Activated naive CD4-positive, alpha-beta T cell treated with anti-CD3 and anti-CD28 coated beads, Interleukin-2, amount 50 U/mL, for 24 hours (primary cell): Measurements from ENCODE around the gene CBR4.
"Not testable (repeated sequence)": the region's sequence is repeated elsewhere in the genome, so short reads cannot be mapped to it uniquely, and the experiment has no call there.

Source experiments
- H3K27ac Mint-ChIP-seq: one replicate; pipeline ENCODE4 v1.8.0; 2021; ENCODE audit warnings: mild to moderate bottlenecking, mixed read lengths
- H3K27me3 Mint-ChIP-seq: one replicate; pipeline ENCODE4 v1.8.0; 2021; ENCODE audit warnings: mixed read lengths
- H3K36me3 Mint-ChIP-seq: one replicate; pipeline ENCODE4 v1.8.0; 2021; ENCODE audit warnings: mixed read lengths
- H3K4me1 Mint-ChIP-seq: one replicate; pipeline ENCODE4 v1.8.0; 2021; ENCODE audit warnings: mixed read lengths
- H3K4me3 Mint-ChIP-seq: one replicate; pipeline ENCODE4 v1.8.0; 2021; ENCODE audit warnings: mild to moderate bottlenecking, mixed read lengths
- H3K9me3 Mint-ChIP-seq: one replicate; pipeline ENCODE4 v1.8.0; 2021; ENCODE audit warnings: mixed read lengths

Gene CBR4

DNA sequence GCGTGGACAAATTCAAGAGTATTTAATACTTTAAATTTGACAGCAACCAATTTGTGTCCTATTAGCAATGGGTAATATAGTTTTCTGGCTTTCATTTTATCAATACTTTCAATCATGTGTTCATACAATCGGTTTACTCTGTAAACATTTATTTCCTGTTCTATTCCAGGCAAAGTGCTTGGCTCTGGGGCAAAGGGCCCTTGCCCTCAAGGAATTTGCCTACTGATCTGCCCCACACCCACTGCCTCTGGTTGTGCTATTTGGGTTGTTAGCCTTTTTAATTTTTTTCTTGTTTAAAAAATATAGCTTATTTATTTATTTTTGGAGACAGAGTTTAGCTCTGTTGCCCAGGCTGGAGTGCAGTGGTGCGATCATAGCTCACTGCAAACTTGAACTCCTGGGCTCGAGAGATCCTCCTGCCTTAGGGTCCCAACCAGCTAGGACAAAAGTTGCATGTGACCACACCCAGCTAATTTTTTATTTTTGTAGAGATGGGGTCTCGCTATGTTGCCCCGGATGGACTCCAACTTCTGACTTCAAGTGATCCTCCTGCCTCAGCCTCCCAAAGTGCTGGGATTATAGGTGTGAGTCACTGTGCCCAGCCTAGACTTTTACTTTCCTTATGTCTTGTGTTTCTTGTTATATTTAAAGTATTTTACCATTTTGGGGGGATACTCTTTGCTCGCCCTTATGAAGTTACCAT lies 30.7 kb upstream of the CBR4 start:
- H3K27ac Mint-ChIP-seq: no peak overlapping the region
- H3K27me3 Mint-ChIP-seq: no peaks in the 10 kb centered on the region
- no peaks in the 10 kb centered on the region for H3K36me3 Mint-ChIP-seq
- no peaks in the 10 kb centered on the region for H3K9me3 Mint-ChIP-seq
- no peak overlapping the region for H3K4me3 Mint-ChIP-seq
- no peaks in the 10 kb centered on the region for H3K4me1 Mint-ChIP-seq

DNA sequence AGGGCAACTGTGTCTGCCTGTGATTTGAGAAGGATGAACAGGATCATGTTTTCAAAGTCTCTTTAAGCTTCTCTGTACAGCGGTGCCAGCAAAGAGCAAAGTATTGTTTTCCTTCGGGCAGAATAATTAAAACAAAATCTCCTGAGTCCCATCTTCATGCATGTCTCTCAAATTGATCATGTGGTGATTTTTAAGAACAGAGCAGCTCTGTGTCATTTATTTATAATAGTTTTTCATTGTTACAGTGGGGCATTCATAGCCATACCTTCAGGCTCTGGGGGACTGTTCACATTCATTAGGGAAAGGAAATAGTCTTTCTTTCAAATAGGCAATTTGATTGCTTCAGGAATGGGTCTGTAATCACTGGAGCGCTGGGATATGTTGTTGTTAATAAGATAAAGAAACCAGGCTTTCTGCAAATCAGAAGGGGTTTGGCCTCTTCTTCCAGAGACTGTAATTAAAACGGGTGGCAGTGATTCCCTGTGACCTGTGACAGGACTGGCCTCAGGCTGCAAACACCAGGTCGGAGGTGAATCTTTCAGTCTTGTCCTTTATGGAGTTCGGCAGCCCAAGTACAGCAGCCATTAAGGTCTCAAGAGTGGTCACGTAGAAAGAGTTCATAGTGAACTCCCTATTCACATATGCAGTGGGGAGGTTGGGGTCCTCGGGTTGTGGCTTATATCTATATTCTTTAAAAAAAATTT lies 29.3 kb upstream of the CBR4 start:
- Mint-ChIP-seq H3K27me3 (no peaks in the 10 kb centered on the region), H3K36me3 (no peaks in the 10 kb centered on the region), H3K9me3 (no peaks in the 10 kb centered on the region), H3K4me1 (no peaks in the 10 kb centered on the region), H3K4me3 (no peak overlapping the region), H3K27ac (no peak overlapping the region)

GRCh38 chr4:169037506-169037905 lies 27.5 kb upstream of the CBR4 start:
- Mint-ChIP-seq H3K4me1 (no peaks in the 10 kb centered on the region), H3K36me3 (no peaks in the 10 kb centered on the region), H3K4me3 (no peak overlapping the region)

DNA sequence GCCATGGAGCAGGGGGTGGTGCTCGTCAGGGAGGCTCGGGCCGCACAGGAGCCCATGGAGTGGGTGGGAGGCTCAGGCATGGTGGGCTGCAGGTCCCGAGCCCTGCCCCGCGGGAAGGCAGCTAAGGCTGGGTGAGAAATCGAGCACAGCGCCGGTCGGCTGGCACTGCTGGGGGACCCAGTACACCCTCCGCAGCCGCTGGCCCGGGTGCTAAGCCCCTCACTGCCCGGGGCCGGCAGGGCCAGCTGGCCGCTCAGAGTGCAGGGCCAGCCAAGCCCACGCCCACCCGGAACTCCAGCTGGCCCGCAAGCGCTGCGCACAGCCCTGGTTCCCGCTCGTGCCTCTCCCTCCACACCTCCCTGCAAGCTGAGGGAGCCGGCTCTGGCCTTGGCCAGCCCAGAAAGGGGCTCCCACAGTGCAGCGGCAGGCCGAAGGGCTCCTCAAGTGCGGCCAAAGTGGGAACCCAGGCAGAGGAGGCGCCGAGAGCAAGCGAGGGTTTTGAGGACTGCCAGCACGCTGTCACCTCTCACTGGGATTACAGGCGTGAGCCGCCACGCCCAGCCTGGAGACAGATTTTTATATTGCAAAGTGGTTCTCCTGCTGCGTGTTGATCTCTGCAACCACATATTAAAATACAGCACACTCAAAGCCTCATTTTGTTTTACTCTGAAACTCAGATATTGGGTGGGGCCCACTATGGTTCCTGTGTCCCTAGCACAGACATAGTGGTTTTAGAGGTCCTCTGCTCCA lies 26.0 kb upstream of the CBR4 start:
- H3K9me3 Mint-ChIP-seq, H3K27me3 Mint-ChIP-seq, H3K27ac Mint-ChIP-seq, H3K36me3 Mint-ChIP-seq, H3K4me1 Mint-ChIP-seq, H3K4me3 Mint-ChIP-seq: not testable (repeated sequence)

More at GRCh38 chr4:169037506-169037905, 27.5 kb upstream of the CBR4 start:
- H3K9me3 Mint-ChIP-seq: no peaks in the 10 kb centered on the region
- H3K27ac Mint-ChIP-seq: no peak overlapping the region
- no peaks in the 10 kb centered on the region for H3K27me3 Mint-ChIP-seq

DNA sequence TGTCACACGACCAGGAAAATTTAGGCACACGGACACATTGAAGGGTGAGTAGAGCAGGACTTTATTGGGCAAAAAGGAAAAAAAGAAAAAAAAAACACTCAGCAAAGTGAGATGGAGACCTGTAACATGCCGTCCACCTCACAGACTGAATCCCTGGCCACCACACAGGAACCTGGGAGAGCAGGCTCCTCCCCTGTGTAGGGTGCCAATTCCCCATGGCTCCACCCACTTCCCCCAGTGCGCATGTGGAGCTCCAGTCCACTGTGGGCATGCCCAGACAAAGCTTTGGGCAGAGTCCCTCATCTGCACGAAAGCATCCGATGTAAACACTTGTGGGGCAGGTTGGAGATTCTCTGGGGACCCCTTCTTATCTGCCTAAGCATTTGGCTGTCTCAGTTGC lies 23.6 kb upstream of the CBR4 start:
- no peaks in the 10 kb centered on the region for H3K36me3 Mint-ChIP-seq
- H3K9me3 Mint-ChIP-seq: no peaks in the 10 kb centered on the region
- H3K27ac Mint-ChIP-seq: no peak overlapping the region
- H3K4me3 Mint-ChIP-seq: no peak overlapping the region
- H3K4me1 Mint-ChIP-seq: no peaks in the 10 kb centered on the region
- peaks cover 3% of the 10 kb centered on the region for H3K27me3 Mint-ChIP-seq

GRCh38 chr4:169032883-169033645 lies 23.0 kb upstream of the CBR4 start:
- H3K9me3 Mint-ChIP-seq: no peaks in the 10 kb centered on the region
- H3K27ac Mint-ChIP-seq: no peak overlapping the region
- H3K4me1 Mint-ChIP-seq: no peaks in the 10 kb centered on the region
- peaks cover 3% of the 10 kb centered on the region for H3K27me3 Mint-ChIP-seq
- H3K4me3 Mint-ChIP-seq: no peak overlapping the region
- H3K36me3 Mint-ChIP-seq: no peaks in the 10 kb centered on the region

DNA sequence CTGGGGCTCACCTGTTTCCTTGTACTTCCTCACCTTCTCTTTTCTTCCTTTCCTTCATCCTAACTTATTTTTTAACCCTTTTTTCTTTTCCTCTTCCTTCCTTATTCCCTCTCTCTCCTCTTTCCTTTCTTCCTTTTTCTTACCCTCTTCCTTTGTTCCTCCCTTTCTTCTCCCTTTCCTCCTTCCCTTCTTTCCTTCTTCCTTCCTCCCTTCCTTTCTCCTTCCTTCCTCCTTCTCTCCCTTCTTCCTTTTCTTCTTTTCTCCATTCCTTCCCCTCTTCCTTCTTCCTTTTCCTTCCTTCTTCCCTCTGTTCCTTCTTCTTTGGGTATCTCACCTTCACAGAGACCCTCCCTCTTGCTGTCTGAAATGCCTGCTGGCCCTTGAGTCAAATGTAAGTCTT lies 22.1 kb upstream of the CBR4 start:
- Mint-ChIP-seq H3K27ac (no peak overlapping the region), H3K27me3 (peaks cover 3% of the 10 kb centered on the region), H3K4me3 (no peak overlapping the region), H3K9me3 (no peaks in the 10 kb centered on the region), H3K36me3 (no peaks in the 10 kb centered on the region), H3K4me1 (no peaks in the 10 kb centered on the region)

DNA sequence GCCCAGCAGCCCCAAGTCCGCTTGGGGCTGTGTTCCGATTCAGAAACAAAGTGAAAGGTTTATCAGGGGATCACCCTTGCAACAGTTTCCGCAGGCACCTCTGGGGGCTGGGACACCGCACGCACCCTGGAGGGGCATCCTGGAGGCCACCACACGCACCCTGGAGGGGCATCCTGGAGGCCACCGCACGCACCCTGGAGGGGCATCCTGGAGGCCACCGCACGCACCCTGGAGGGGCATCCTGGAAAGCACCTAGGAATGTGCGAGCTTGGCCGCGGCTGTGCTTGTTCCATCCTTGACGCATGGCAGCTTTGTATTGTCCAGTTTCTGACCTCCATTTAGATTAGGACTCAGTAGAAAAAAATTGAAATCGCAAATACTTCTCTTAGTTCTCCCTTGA lies 21.3 kb upstream of the CBR4 start:
- Mint-ChIP-seq H3K27me3 (peaks cover 5% of the 10 kb centered on the region), H3K9me3 (no peaks in the 10 kb centered on the region), H3K36me3 (no peaks in the 10 kb centered on the region), H3K4me3 (no peak overlapping the region), H3K27ac (no peak overlapping the region), H3K4me1 (no peaks in the 10 kb centered on the region)

- Mint-ChIP-seq H3K27me3 (peaks cover 6% of the 10 kb centered on the region), H3K4me3 (no peak overlapping the region), H3K27ac (no peak overlapping the region), H3K4me1 (no peaks in the 10 kb centered on the region), H3K36me3 (no peaks in the 10 kb centered on the region), H3K9me3 (no peaks in the 10 kb centered on the region)
Measured at GRCh38 chr4:169030562-169030982, 20.5 kb upstream of the CBR4 start.

DNA sequence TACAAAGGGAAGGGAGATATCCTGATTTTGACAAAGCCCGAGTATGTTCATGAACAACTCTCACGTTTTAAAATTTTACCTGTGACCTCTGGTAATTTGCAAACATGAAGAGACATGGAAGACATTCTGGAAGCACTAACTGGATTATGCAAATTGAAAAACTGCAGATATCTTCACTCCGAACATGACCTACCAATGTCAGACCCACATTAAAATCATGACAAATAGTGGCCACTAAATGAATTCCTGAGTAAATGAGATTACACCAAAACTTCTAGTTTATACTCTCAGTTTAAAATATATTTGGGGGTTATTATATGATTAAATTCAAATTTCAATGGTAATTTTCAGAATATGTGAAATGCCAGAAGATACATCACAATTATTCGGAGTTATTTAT lies 19.9 kb upstream of the CBR4 start:
- Mint-ChIP-seq H3K9me3 (no peaks in the 10 kb centered on the region), H3K27me3 (peaks cover 6% of the 10 kb centered on the region), H3K4me3 (no peak overlapping the region), H3K4me1 (no peaks in the 10 kb centered on the region), H3K27ac (no peak overlapping the region), H3K36me3 (no peaks in the 10 kb centered on the region)

DNA sequence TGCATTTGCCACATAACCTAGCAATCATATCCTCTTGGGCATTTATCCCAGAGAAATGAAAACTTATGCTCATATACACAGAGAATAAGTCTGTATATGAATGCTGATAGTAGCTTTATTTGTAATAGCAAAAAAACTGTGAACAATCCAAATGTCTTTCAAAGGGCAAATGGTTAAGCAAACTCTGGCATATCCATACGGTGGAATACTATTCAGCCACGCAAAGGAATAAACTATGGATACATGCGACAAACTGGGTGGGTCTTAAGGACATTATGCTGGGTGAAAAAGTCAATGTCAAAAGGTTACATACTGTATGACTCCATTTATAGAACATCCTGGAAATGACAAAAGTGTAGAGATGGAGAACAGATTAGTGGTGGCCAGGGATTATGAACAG lies 17.6 kb upstream of the CBR4 start:
- Mint-ChIP-seq H3K4me3 (no peak overlapping the region), H3K9me3 (no peaks in the 10 kb centered on the region), H3K36me3 (no peaks in the 10 kb centered on the region), H3K27ac (no peak overlapping the region), H3K4me1 (no peaks in the 10 kb centered on the region), H3K27me3 (peaks cover 6% of the 10 kb centered on the region)

- no peak overlapping the region for H3K27ac Mint-ChIP-seq
- no peak overlapping the region for H3K4me3 Mint-ChIP-seq
- H3K36me3 Mint-ChIP-seq: no peaks in the 10 kb centered on the region
- H3K27me3 Mint-ChIP-seq: peaks cover 6% of the 10 kb centered on the region
- no peaks in the 10 kb centered on the region for H3K9me3 Mint-ChIP-seq
- H3K4me1 Mint-ChIP-seq: no peaks in the 10 kb centered on the region
Measured at GRCh38 chr4:169025184-169025583, 15.1 kb upstream of the CBR4 start.

GRCh38 chr4:169024762-169025161 lies 14.7 kb upstream of the CBR4 start:
- Mint-ChIP-seq H3K27ac (no peak overlapping the region), H3K36me3 (no peaks in the 10 kb centered on the region), H3K27me3 (peaks cover 8% of the 10 kb centered on the region), H3K4me1 (no peaks in the 10 kb centered on the region), H3K9me3 (no peaks in the 10 kb centered on the region), H3K4me3 (no peak overlapping the region)

DNA sequence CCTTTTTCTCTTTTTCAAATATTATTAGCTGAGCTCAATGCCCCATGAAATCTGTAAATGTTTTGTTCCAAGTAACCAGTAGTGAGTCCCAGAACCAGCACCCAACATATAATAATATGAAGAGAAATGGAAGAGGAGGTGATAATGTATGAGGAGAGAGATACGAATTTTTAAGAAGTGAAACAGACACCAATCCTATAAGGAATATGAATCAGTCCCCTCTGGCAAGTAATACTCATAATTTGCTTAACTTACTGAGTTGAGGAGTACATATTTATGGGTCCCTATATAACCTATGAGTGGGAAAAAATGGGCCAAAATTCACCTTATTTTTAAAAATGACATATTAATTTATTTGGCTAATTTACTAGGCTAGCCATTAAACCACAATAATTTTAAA lies 8.4 kb upstream of the CBR4 start:
- Mint-ChIP-seq H3K36me3 (no peaks in the 10 kb centered on the region), H3K9me3 (no peaks in the 10 kb centered on the region), H3K4me3 (no peak overlapping the region), H3K4me1 (peaks cover 7% of the 10 kb centered on the region), H3K27me3 (peaks cover 5% of the 10 kb centered on the region), H3K27ac (no peak overlapping the region)

GRCh38 chr4:169017971-169018370 lies 7.9 kb upstream of the CBR4 start:
- no peaks in the 10 kb centered on the region for H3K9me3 Mint-ChIP-seq
- H3K27ac Mint-ChIP-seq: no peak overlapping the region
- no peaks in the 10 kb centered on the region for H3K36me3 Mint-ChIP-seq
- H3K4me1 Mint-ChIP-seq: peaks cover 7% of the 10 kb centered on the region
- no peak overlapping the region for H3K4me3 Mint-ChIP-seq
- peaks cover 5% of the 10 kb centered on the region for H3K27me3 Mint-ChIP-seq
